ENCODE data around the gene B4GALT2. TPM values are rescaled to one million over a fixed set of nuclear protein-coding genes. Genes with fewer than 3 reads are reported as not detected.

The B4GALT2 gene
- total RNA-seq, 1 experiment from 2014 or later = 76.4 TPM

- H3K4me1 ChIP-seq (ENCODE audit: insufficient read depth, low read length, poor library complexity, severe bottlenecking) = peaks cover 10% of the 10 kb centered on the region
- H3K36me3 ChIP-seq (ENCODE audit: insufficient read depth, low read length, poor library complexity, severe bottlenecking) = no peaks in the 10 kb centered on the region
- no peak for DNase-seq (ENCODE audit: low spot score)
- H3K27ac ChIP-seq (ENCODE audit: low read depth, low read length, poor library complexity, severe bottlenecking) = no peak overlapping the region
- no peak overlapping the region for H3K4me3 ChIP-seq (ENCODE audit: low read depth, low read length, poor library complexity, severe bottlenecking)
- H3K27me3 ChIP-seq (replicated peaks; ENCODE audit: insufficient read depth, low read depth, low read length, poor library complexity) = no peaks in the 10 kb centered on the region
- ChIA-PET CTCF (no interaction called here), POLR2A (ENCODE audit: low non-redundant PET) (no interaction called here)
- no peaks in the 10 kb centered on the region for H3K9me3 ChIP-seq (ENCODE audit: low read depth, low read length, poor library complexity, severe bottlenecking)
- TF ChIP-seq, protein P1, sequence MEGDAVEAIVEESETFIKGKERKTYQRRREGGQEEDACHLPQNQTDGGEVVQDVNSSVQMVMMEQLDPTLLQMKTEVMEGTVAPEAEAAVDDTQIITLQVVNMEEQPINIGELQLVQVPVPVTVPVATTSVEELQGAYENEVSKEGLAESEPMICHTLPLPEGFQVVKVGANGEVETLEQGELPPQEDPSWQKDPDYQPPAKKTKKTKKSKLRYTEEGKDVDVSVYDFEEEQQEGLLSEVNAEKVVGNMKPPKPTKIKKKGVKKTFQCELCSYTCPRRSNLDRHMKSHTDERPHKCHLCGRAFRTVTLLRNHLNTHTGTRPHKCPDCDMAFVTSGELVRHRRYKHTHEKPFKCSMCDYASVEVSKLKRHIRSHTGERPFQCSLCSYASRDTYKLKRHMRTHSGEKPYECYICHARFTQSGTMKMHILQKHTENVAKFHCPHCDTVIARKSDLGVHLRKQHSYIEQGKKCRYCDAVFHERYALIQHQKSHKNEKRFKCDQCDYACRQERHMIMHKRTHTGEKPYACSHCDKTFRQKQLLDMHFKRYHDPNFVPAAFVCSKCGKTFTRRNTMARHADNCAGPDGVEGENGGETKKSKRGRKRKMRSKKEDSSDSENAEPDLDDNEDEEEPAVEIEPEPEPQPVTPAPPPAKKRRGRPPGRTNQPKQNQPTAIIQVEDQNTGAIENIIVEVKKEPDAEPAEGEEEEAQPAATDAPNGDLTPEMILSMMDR (conservative IDR thresholded peaks at IDR 0.05; ENCODE audit: low read depth, low read length) = no peak
- TF ChIP-seq EZH2 (IDR thresholded peaks at IDR 0.05; ENCODE audit: borderline replicate concordance, low read depth, low read length, poor library complexity, severe bottlenecking) = no peak
- intact Hi-C loops (cut with micrococcal nuclease; ENCODE audit: unreplicated experiment) = no loop called here
- BruUV-seq (replicated peaks) = no TSS peak
Observed at GRCh38 chr1:43996733-43997115, 17.7 kb downstream of the B4GALT2 start.

DNA sequence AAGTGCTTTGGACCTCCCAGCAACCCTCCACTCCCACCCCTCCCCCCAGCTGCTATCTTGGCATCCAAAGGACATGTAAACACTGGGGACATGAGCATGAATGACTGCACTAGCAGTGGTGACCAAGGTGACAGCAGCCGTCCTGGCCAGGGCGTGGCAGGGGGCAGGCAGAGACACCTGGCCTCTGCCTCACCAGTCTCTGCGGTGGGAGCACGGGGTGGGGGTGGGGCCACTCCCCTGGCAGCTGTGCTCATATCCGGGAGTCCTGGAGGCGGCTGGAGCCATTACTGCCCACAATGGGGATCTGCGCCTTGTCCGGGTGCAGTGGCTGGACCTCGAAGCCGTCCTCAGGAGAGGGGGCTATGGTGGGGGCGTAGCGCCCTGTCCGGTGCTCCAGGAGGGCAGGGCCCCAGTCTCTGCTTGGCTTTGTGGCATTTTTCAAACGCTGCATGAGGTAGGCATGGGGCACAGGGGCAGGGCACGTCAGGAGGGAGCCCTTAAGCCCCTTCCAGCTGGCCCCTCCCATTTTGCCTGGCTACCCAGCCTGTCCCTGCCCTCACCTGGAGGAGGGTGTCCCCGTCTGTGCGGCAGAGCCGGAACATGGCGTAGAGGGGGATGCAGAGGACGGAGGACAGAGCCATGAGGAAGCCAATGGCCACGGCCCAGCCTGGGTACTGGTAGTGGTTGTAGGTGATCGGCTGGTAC is 18.4 kb downstream of the B4GALT2 start:
- Histone ChIP-seq H3K4me1 (ENCODE audit: insufficient read depth, low read length, poor library complexity, severe bottlenecking) (peaks cover 2% of the 10 kb centered on the region), H3K9me3 (ENCODE audit: low read depth, low read length, poor library complexity, severe bottlenecking) (no peaks in the 10 kb centered on the region), H3K27ac (ENCODE audit: low read depth, low read length, poor library complexity, severe bottlenecking) (no peak overlapping the region), H3K36me3 (ENCODE audit: insufficient read depth, low read length, poor library complexity, severe bottlenecking) (no peaks in the 10 kb centered on the region), H3K4me3 (ENCODE audit: low read depth, low read length, poor library complexity, severe bottlenecking) (no peak overlapping the region), H3K27me3 (replicated peaks; ENCODE audit: insufficient read depth, low read depth, low read length, poor library complexity) (no peaks in the 10 kb centered on the region)
- intact Hi-C loops (cut with micrococcal nuclease; ENCODE audit: unreplicated experiment) = no loop called here
- ChIA-PET POLR2A (ENCODE audit: low non-redundant PET) (no interaction called here), CTCF (no interaction called here)
- no peak for TF ChIP-seq EZH2 (IDR thresholded peaks at IDR 0.05; ENCODE audit: borderline replicate concordance, low read depth, low read length, poor library complexity, severe bottlenecking)
- TF ChIP-seq, protein P1 (conservative IDR thresholded peaks at IDR 0.05; ENCODE audit: low read depth, low read length) = no peak
- no TSS peak for BruUV-seq (replicated peaks)
- DNase-seq (ENCODE audit: low spot score) = no peak

DNA sequence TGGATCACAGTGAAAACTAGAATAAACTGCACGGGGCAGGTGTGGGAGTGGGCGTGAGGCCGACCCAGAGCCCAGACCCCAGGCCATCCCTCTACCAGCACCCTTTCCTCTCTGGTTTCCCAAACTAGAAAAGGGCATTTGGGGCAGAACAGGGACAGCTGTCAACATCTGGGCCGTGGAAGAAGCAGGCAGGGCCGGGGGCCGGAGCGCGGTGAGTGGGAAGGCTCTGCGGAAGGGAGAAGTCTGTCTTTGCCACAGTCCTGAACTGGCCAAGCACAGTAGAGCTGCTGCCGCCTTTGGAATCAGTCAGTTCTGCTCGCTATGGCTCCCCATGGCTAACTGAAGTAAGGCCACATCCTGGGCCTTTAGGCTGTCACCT is 19.0 kb downstream of the B4GALT2 start:
- intact Hi-C loops (cut with micrococcal nuclease; ENCODE audit: unreplicated experiment) = no loop called here
- CTCF ChIA-PET = no interaction called here
- no peak for DNase-seq (ENCODE audit: low spot score)
- POLR2A ChIA-PET (ENCODE audit: low non-redundant PET) = no interaction called here
- Histone ChIP-seq H3K9me3 (ENCODE audit: low read depth, low read length, poor library complexity, severe bottlenecking) (no peaks in the 10 kb centered on the region), H3K4me1 (ENCODE audit: insufficient read depth, low read length, poor library complexity, severe bottlenecking) (no peaks in the 10 kb centered on the region), H3K4me3 (ENCODE audit: low read depth, low read length, poor library complexity, severe bottlenecking) (no peak overlapping the region), H3K27me3 (replicated peaks; ENCODE audit: insufficient read depth, low read depth, low read length, poor library complexity) (no peaks in the 10 kb centered on the region), H3K36me3 (ENCODE audit: insufficient read depth, low read length, poor library complexity, severe bottlenecking) (no peaks in the 10 kb centered on the region), H3K27ac (ENCODE audit: low read depth, low read length, poor library complexity, severe bottlenecking) (no peak overlapping the region)
- BruUV-seq (replicated peaks) = no TSS peak
- TF ChIP-seq, protein P1 (conservative IDR thresholded peaks at IDR 0.05; ENCODE audit: low read depth, low read length) = no peak
